Measurements from ENCODE around the gene EFL1. TPM values are rescaled to one million over a fixed set of nuclear protein-coding genes. Genes with fewer than 3 reads are reported as not detected.

The EFL1 gene
- total and polyA plus RNA-seq, 8 donors: 2.3 to 9.7 (median 7.3) TPM

- no peak for FAIRE-seq
- no peaks in the 10 kb centered on the region for H3K27me3 ChIP-seq
- intact Hi-C loops (cut with DNase I): no loop called here
Observed at GRCh38 chr15:82110144-82110543, 152.4 kb downstream of the EFL1 start.

GRCh38 chr15:82108489-82109078, 153.9 kb downstream of the EFL1 start:
- TF ChIP-seq CTCF (IDR thresholded peaks at IDR 0.05): peak; percentile 63 to 85 (median 80)

More at GRCh38 chr15:82110144-82110543, 152.4 kb downstream of the EFL1 start:
- H3K27ac ChIP-seq: no peak overlapping the region
- H3K9me3 ChIP-seq: no peaks in the 10 kb centered on the region
- DNase-seq (no peak), ATAC-seq (no peak)
- no peaks in the 10 kb centered on the region for H3K36me3 ChIP-seq
- no peaks in the 10 kb centered on the region for H3K4me1 ChIP-seq
- H3K4me3 ChIP-seq: no peak overlapping the region
- 80 to 81% methylated on average over 5 of the region's 5 CpGs for WGBS, 2 donors
- TF ChIP-seq CTCF (IDR thresholded peaks at IDR 0.05): no peak

GRCh38 chr15:82106679-82107078, 155.9 kb downstream of the EFL1 start:
- no peak for ATAC-seq

More at GRCh38 chr15:82108489-82109078, 153.9 kb downstream of the EFL1 start:
- no peaks in the 10 kb centered on the region for H3K4me1 ChIP-seq
- FAIRE-seq (no peak), ATAC-seq (peak; percentile 88 to 94 (median 91)), DNase-seq (peak; percentile 59 to 93 (median 79))
- H3K27me3 ChIP-seq: no peaks in the 10 kb centered on the region
- H3K36me3 ChIP-seq: no peaks in the 10 kb centered on the region
- H3K4me3 ChIP-seq: no peak overlapping the region
- no peaks in the 10 kb centered on the region for H3K9me3 ChIP-seq
- no peak overlapping the region for H3K27ac ChIP-seq
- intact Hi-C loops (cut with DNase I): no loop called here
- WGBS, 2 donors: 42 to 53% methylated on average over 9 of the region's 9 CpGs

GRCh38 chr15:82105451-82106215, 156.9 kb downstream of the EFL1 start:
- FAIRE-seq (no peak), DNase-seq (peak in 5 of 6 donors; percentile 46 to 77 (median 69)), ATAC-seq (peak; percentile 83 to 97 (median 93))
- Histone ChIP-seq H3K4me1 (no peaks in the 10 kb centered on the region), H3K27me3 (no peaks in the 10 kb centered on the region), H3K27ac (no peak overlapping the region), H3K9me3 (no peaks in the 10 kb centered on the region), H3K36me3 (no peaks in the 10 kb centered on the region), H3K4me3 (no peak overlapping the region)
- intact Hi-C loops (cut with DNase I): no loop called here
- WGBS, 2 donors: 34 to 36% methylated on average over 7 of the region's 7 CpGs
- no peak for TF ChIP-seq CTCF (IDR thresholded peaks at IDR 0.05)

More at GRCh38 chr15:82106679-82107078, 155.9 kb downstream of the EFL1 start:
- intact Hi-C loops (cut with DNase I): no loop called here
- Histone ChIP-seq H3K36me3 (no peaks in the 10 kb centered on the region), H3K27me3 (no peaks in the 10 kb centered on the region), H3K4me3 (no peak overlapping the region), H3K9me3 (no peaks in the 10 kb centered on the region), H3K27ac (no peak overlapping the region), H3K4me1 (no peaks in the 10 kb centered on the region)
- DNase-seq (no peak), FAIRE-seq (no peak)
- no peak for TF ChIP-seq CTCF (IDR thresholded peaks at IDR 0.05)
- WGBS, 2 donors: 73 to 91% methylated on average over 5 of the region's 5 CpGs

- 62 to 71% methylated on average over 6 of the region's 6 CpGs for WGBS, 2 donors
- no peak for FAIRE-seq
- intact Hi-C loops (cut with DNase I): no loop called here
Observed at GRCh38 chr15:82103468-82103867, 159.1 kb downstream of the EFL1 start.

More at GRCh38 chr15:82103468-82103867, 159.1 kb downstream of the EFL1 start:
- Histone ChIP-seq H3K4me1 (no peaks in the 10 kb centered on the region), H3K4me3 (no peak overlapping the region), H3K36me3 (no peaks in the 10 kb centered on the region), H3K9me3 (no peaks in the 10 kb centered on the region), H3K27ac (no peak overlapping the region), H3K27me3 (no peaks in the 10 kb centered on the region)
- ATAC-seq (no peak), DNase-seq (no peak)
- no peak for TF ChIP-seq CTCF (IDR thresholded peaks at IDR 0.05)
